Heart right ventricle (tissue), 16 donors: ENCODE measurements around the gene KIF26B. TPM values are rescaled to one million over a fixed set of nuclear protein-coding genes. Genes with fewer than 3 reads are reported as not detected.

Source experiments
- ATAC-seq, 8 donors: fragments of 200-7000 bp; cut with Tn5 transposase; one replicate each; pipeline ENCODE4 v1.9.1; 2020; ENCODE audit warnings: mild to moderate bottlenecking in 8 of 8, moderate library complexity in 8 of 8, moderate number of reproducible peaks in 1 of 8
- DNase-seq, 2 donors: peaks; one replicate each; pipeline ENCODE4 v3.0.0-alpha.2; 2020
- H3K27ac ChIP-seq, 10 donors: fragments of 200-600 bp; sonication (generic) in 2 of 10; one replicate each; pipeline versions ENCODE4 v1.5.0 to v1.8.0; 2020 to 2022; ENCODE audit warnings: mild to moderate bottlenecking in 3 of 10
- H3K27me3 ChIP-seq, 7 donors: fragments of 200-600 bp; one replicate each; pipeline ENCODE4 v1.8.0; 2021 to 2022; ENCODE audit warnings: mild to moderate bottlenecking in 2 of 7
- H3K36me3 ChIP-seq, 9 donors: fragments of 200-600 bp; sonication (generic) in 1 of 9; one replicate each; pipeline versions ENCODE4 v1.5.0 to v1.8.0; 2020 to 2022; ENCODE audit warnings: mild to moderate bottlenecking in 2 of 9
- H3K4me1 ChIP-seq, 9 donors: fragments of 200-600 bp; sonication (generic) in 1 of 9; one replicate each; pipeline versions ENCODE4 v1.5.0 to v1.8.0; 2020 to 2022; ENCODE audit warnings: mild to moderate bottlenecking in 4 of 9
- H3K4me3 ChIP-seq, 10 donors: fragments of 200-600 bp; sonication (generic) in 2 of 10; one replicate each; pipeline versions ENCODE4 v1.5.0 to v1.8.0; 2020 to 2022; ENCODE audit warnings: mild to moderate bottlenecking in 7 of 10, moderate library complexity in 2 of 10
- H3K9me3 ChIP-seq, 11 donors: fragments of 200-600 bp in 10 of 11; sonication (generic) in 2 of 11; one replicate each; pipeline versions ENCODE4 v1.5.0 to v1.8.0; 2013 to 2022; ENCODE audit warnings: mild to moderate bottlenecking in 2 of 11, control low read depth in 1 of 11, moderate library complexity in 1 of 11
- CTCF ChIP-seq, 9 donors: fragments of 200-600 bp; sonication (generic) in 2 of 9; IDR thresholded peaks; one replicate each; pipeline versions ENCODE4 v1.5.0 to v1.8.0; 2021 to 2022; ENCODE audit warnings: antibody characterized with exemption in 9 of 9, mild to moderate bottlenecking in 5 of 9, moderate library complexity in 1 of 9
- WGBS, 2 donors: extraction: QIAGEN DNeasy Blood & Tissue Kit; methylation state at CpG; one replicate each; pipeline ENCODE4 v1.1.7; 2013; ENCODE audit warnings: inconsistent platforms in 1 of 2; 5-methylcytosine and 5-hydroxymethylcytosine counted together
- intact Hi-C, 10 donors: fragments of 100-400 bp; cut with DNase I; formaldehyde crosslinking; loops; one replicate each; pipeline versions ENCODE4 v1.11.1 to v1.14.2; 2022
- polyA plus RNA-seq, 2 donors: library from polyadenylated mRNA; stranded (reverse); fragments of 200-250 nt; gene quantifications; one replicate each; pipeline ENCODE4 v1.2.3, GENCODE V29; 2013
- total RNA-seq, 10 donors: library from RNA; stranded (reverse); fragmentation: NEBNext Ultra II Directional in 3 of 10; extraction: Animal tissue kit (Norgen Biotek cat#: 25700) in 3 of 10; gene quantifications; one replicate each; pipeline versions ENCODE4 v1.2.1 to v1.2.4, GENCODE V29; 2021 to 2023
- donor health status: Arrhythmogenic right ventricular cardiomyopathy.
- donor health status: ischemic (EF 13 %, LVEDD 7.1; RV severe dilation, severe dysfunction).
- donor health status: healthy with polysubstance abuse.
- donor health status: DM: no; HTN: yes; CAD: no.
- donor health status: DM: no; HTN: no; CAD: no.
- donor health status: ischemic (EF 25% LVEDD 6.9; RV normal size, moderate dysfunction).
- donor health status: ischemic (EF 25% LVEDD 5.7; RV mildly dilated, moderate dysfunction).
- donor health status: healthy.
- donor health status: DM: yes; HTN: yes; CAD: no.
- donor health status: Ischemic cardiomyopathy.
- donor health status: ischemic (EF 35%, LVEDD 5.7; RV mildly dilated, moderate dysfunction).
- donor health status: nonischemic (EF 11% LVEDD 7.7; RV severe dilation, severe dysfunction).
- donor health status: DM: yes; HTN: yes; CAD: no.
- donor health status: PGD.
- donor health status: ischemic (EF 29% LVEDD 5.4; RV normal size, mild dysfunction).
- donor health status: nonischemic (EF 23%, LVEDD 6.1; RV moderate dilation, normal function).

KIF26B gene
- total and polyA plus RNA-seq, 12 donors, result 0.66 to 8.8 (median 2.8) TPM

DNA sequence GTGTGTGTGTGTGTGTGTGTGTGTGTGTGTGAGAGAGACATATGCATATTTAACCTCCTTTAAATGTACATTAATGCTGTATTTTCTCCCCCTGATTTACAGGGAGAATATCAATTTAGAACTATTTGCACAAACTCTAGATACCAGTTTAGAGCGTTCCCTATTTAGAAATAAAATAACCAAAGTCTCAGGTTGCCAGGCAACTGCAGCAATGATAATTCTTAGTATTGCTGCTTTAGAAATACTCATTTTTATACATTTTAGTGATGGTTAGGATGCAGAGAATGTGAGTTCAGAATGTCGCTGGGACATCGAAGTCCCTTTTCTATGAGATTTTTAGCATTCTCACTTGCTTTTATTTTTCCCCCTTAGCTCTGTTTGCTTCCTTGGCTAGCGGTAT, 497.3 kb downstream of the KIF26B start:
- intact Hi-C loops, result no loop called here
- 94 to 98% methylated on average over 4 of the region's 4 CpGs for WGBS, 2 donors

DNA sequence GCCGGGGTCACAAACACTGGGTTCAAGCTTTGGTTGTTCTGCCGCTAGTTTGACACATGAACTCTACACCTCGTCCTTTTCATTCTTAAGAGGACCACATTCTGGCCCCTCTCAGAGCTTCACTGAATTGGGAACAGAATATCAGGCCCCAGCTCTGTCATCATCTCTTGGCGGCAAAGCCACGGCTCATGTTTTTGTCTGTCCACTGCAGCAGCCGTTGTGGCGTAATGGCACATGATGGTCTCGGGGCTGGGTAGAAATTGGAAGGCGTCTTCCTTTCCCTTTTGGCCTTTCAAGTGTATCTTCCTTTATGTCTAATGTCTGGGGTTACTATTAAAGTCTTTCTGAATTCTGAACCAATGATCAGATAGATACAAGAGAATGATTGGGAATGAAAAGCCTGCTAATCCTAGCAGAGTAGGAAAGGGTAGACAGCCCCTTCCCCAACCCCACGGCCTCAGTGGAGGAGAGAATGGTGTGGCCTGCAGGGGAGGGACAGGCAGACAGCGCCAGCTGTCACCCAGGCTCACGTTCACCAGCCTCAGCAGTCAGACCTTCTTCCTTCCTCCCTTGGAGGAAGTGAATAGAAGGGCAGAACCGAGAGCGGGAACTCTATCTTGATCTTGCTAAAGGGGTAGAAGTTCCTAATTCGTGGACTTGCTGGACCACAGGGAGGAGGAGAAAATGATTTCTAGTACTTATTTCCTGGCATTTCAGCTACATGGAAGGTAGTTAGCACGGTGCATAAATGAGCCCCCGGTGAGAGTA, 498.1 kb downstream of the KIF26B start:
- no peaks in the 10 kb centered on the region for H3K4me1 ChIP-seq
- peaks cover 0 to 4% (median 0%) of the 10 kb centered on the region in 7 donors for H3K27me3 ChIP-seq
- intact Hi-C loops, result no loop called here
- no peaks in the 10 kb centered on the region for H3K9me3 ChIP-seq
- no peak overlapping the region for H3K4me3 ChIP-seq
- no peak for TF ChIP-seq CTCF (IDR thresholded peaks at IDR 0.05)
- DNase-seq, result no peak
- no peaks in the 10 kb centered on the region for H3K36me3 ChIP-seq
- no peak overlapping the region for H3K27ac ChIP-seq
- 70 to 75% methylated on average over 17 of the region's 17 CpGs for WGBS, 2 donors
- no peak for ATAC-seq

More for the DNA sequence above, 497.3 kb downstream of the KIF26B start:
- no peaks in the 10 kb centered on the region for H3K36me3 ChIP-seq
- DNase-seq (no peak), ATAC-seq (no peak)
- no peaks in the 10 kb centered on the region for H3K4me1 ChIP-seq
- no peak overlapping the region for H3K4me3 ChIP-seq
- H3K27me3 ChIP-seq, result peaks cover 0 to 4% (median 0%) of the 10 kb centered on the region in 7 donors
- no peak overlapping the region for H3K27ac ChIP-seq
- no peak for TF ChIP-seq CTCF (IDR thresholded peaks at IDR 0.05)
- H3K9me3 ChIP-seq, result no peaks in the 10 kb centered on the region

GRCh38 chr1:245654460-245655050, 499.8 kb downstream of the KIF26B start:
- intact Hi-C loops, result no loop called here
- 46 to 52% methylated on average over 9 of the region's 9 CpGs for WGBS, 2 donors
- ATAC-seq, result no peak

More at GRCh38 chr1:245654460-245655050, 499.8 kb downstream of the KIF26B start:
- Histone ChIP-seq H3K4me1 (no peaks in the 10 kb centered on the region), H3K27me3 (peaks cover 0 to 4% (median 0%) of the 10 kb centered on the region in 7 donors), H3K9me3 (no peaks in the 10 kb centered on the region), H3K36me3 (no peaks in the 10 kb centered on the region), H3K4me3 (no peak overlapping the region), H3K27ac (no peak overlapping the region)
- DNase-seq, result no peak
- no peak for TF ChIP-seq CTCF (IDR thresholded peaks at IDR 0.05)
